K562 (cell line): ENCODE data around the gene PPP1R16B. TPM values are rescaled to one million over a fixed set of nuclear protein-coding genes. Genes with fewer than 3 reads are reported as not detected.

ENCODE experiments used
- ARHGAP35 ChIP-seq: fragments of 450-650 bp; IDR thresholded peaks from 2 replicates; pipeline ENCODE4 v1.6.1; 2018; ENCODE audit not compliant: partially characterized antibody
- ARNT ChIP-seq, 2 experiments: fragments of 450-650 bp; IDR thresholded peaks; 2 replicates each; pipeline ENCODE4 v1.6.1; 2016; ENCODE audit warnings: mild to moderate bottlenecking in 1 of 2
- ATF2 ChIP-seq: sonication (generic); formaldehyde crosslinking; IDR thresholded peaks from 2 replicates; pipeline ENCODE4 v1.8.1; 2022; ENCODE audit warnings: missing genetic modification reagents
- ATF7 ChIP-seq: fragments of 450-650 bp; IDR thresholded peaks from 2 replicates; pipeline ENCODE4 v1.7.1; 2014; ENCODE audit warnings: mild to moderate bottlenecking, moderate library complexity
- CGGBP1 ChIP-seq: fragments of 250-450 bp; sonication (Bioruptor Pico); IDR thresholded peaks from 2 replicates; pipeline ENCODE4 v1.9.0; 2021; ENCODE audit warnings: mild to moderate bottlenecking
- CREB5 ChIP-seq: fragments of 250-450 bp; sonication (Bioruptor Pico); IDR thresholded peaks from 2 replicates; pipeline ENCODE4 v1.5.0; 2020; ENCODE audit warnings: mild to moderate bottlenecking
- FOSL1 ChIP-seq: fragments of 200-800 bp; sonication (Bioruptor generic); conservative IDR thresholded peaks from 2 replicates; pipeline ENCODE4 v1.6.1; 2016; ENCODE audit warnings: missing genetic modification characterization, missing compliant biosample characterization
- ID3 ChIP-seq, 2 experiments: fragments of 250-450 bp in 1 of 2; fragments of 450-650 bp in 1 of 2; sonication (Bioruptor Pico) in 1 of 2; IDR thresholded peaks; 2 replicates each; pipeline versions ENCODE4 v1.6.1 to v1.8.0; 2016 to 2021; ENCODE audit warnings: mild to moderate bottlenecking in 2 of 2, moderate library complexity in 2 of 2, missing compliant biosample characterization in 1 of 2, missing genetic modification characterization in 1 of 2
- NFXL1 ChIP-seq: fragments of 450-650 bp; formaldehyde crosslinking; IDR thresholded peaks from 2 replicates; pipeline ENCODE4 v1.4.0; 2021; ENCODE audit warnings: mild to moderate bottlenecking
- PRMT5 ChIP-seq: sonication (generic); formaldehyde crosslinking; IDR thresholded peaks from 2 replicates; pipeline ENCODE4 v1.5.0; 2020; ENCODE audit warnings: missing genetic modification reagents
- PTBP1 ChIP-seq: fragments of 200-400 bp; formaldehyde crosslinking; IDR thresholded peaks from 2 replicates; pipeline ENCODE4 v1.6.1; 2017; ENCODE audit warnings: low read depth, low read length
- PTTG1 ChIP-seq: fragments of 450-650 bp; IDR thresholded peaks from 2 replicates; pipeline ENCODE4 v1.6.1; 2016; ENCODE audit warnings: low read depth, mild to moderate bottlenecking, missing genetic modification characterization, missing compliant biosample characterization
- RB1 ChIP-seq: fragments of 450-650 bp; IDR thresholded peaks from 2 replicates; pipeline ENCODE4 v1.6.1; 2017; ENCODE audit warnings: low read depth, mild to moderate bottlenecking
- RBM25 ChIP-seq: fragments of 200-400 bp; formaldehyde crosslinking; IDR thresholded peaks from 2 replicates; pipeline ENCODE4 v1.6.1; 2018; ENCODE audit warnings: low read length, low read depth, moderate library complexity; ENCODE audit not compliant: severe bottlenecking
- RCOR1 ChIP-seq, 2 experiments: IDR thresholded peaks; 2 replicates each; pipeline ENCODE4 v1.6.1; 2012; ENCODE audit warnings: low read depth in 2 of 2, low read length in 2 of 2, borderline replicate concordance in 1 of 2, improper control_type of control experiment in 1 of 2
- RHOXF2B ChIP-seq: fragments of 250-450 bp; sonication (Bioruptor Pico); conservative IDR thresholded peaks from 2 replicates; pipeline ENCODE4 v1.5.1; 2021
- SMAD3 ChIP-seq: fragments of 450-650 bp; formaldehyde crosslinking; conservative IDR thresholded peaks from 2 replicates; pipeline ENCODE4 v1.4.0; 2020; ENCODE audit warnings: mild to moderate bottlenecking
- SMARCC2 ChIP-seq: fragments of 450-650 bp; IDR thresholded peaks from 2 replicates; pipeline ENCODE4 v1.6.1; 2017; ENCODE audit warnings: antibody characterized with exemption, moderate library complexity, mild to moderate bottlenecking, low read depth
- SPI1 ChIP-seq: IDR thresholded peaks from 2 replicates; pipeline ENCODE4 v1.6.1; 2011; ENCODE audit warnings: low read depth, low read length, control low read depth, borderline replicate concordance
- STAG1 ChIP-seq: sonication (generic); formaldehyde crosslinking; IDR thresholded peaks from 2 replicates; pipeline ENCODE4 v1.5.0; 2020; ENCODE audit warnings: missing genetic modification reagents, borderline replicate concordance
- TCF15 ChIP-seq: fragments of 250-450 bp; sonication (Bioruptor Pico); IDR thresholded peaks from 2 replicates; pipeline ENCODE4 v1.8.0; 2022; ENCODE audit warnings: moderate library complexity, mild to moderate bottlenecking, inconsistent platforms
- TCF7 ChIP-seq: sonication (generic); IDR thresholded peaks from 2 replicates; pipeline ENCODE4 v1.6.1; 2016; ENCODE audit warnings: antibody characterized with exemption, borderline replicate concordance
- TEAD4 ChIP-seq, 2 experiments: sonication (generic) in 1 of 2; formaldehyde crosslinking in 1 of 2; IDR thresholded peaks; 2 replicates each; pipeline versions ENCODE4 v1.6.1 to v1.8.0; 2012 to 2022; ENCODE audit warnings: borderline replicate concordance in 1 of 2, inconsistent platforms in 1 of 2, low read length in 1 of 2, mild to moderate bottlenecking in 1 of 2, missing genetic modification reagents in 1 of 2
- THRAP3 ChIP-seq: fragments of 450-650 bp; IDR thresholded peaks from 2 replicates; pipeline ENCODE4 v1.6.1; 2016; ENCODE audit warnings: mild to moderate bottlenecking, inconsistent platforms, borderline replicate concordance
- TRIM28 ChIP-seq: fragments of 450-650 bp; IDR thresholded peaks from 2 replicates; pipeline ENCODE4 v1.6.1; 2017
- ZBTB8A ChIP-seq: fragments of 450-650 bp; IDR thresholded peaks from 2 replicates; pipeline ENCODE4 v1.6.1; 2018; ENCODE audit warnings: mild to moderate bottlenecking, moderate library complexity; ENCODE audit not compliant: partially characterized antibody
- ZC3H8 ChIP-seq: fragments of 450-650 bp; IDR thresholded peaks from 2 replicates; pipeline ENCODE4 v1.6.1; 2017
- polyA plus RNA-seq, 8 experiments: library from polyadenylated mRNA; depleted of rRNA in 4 of 8; stranded (reverse) in 5 of 8; unstranded in 3 of 8; fragments of >200 nt; fragmentation: Nextera tagmentation in 2 of 8; fragmentation: Illumina TruSeq in 1 of 8; extraction: Ambion mirVana in 2 of 8; extraction: Trizol in 1 of 8; gene quantifications; 2 replicates each; pipeline versions ENCODE4 v1.2.1 to v1.2.3, GENCODE V29; 2011 to 2014; ENCODE audit warnings: inconsistent platforms in 1 of 8, missing spikeins in 1 of 8
- total RNA-seq, 7 experiments: library from RNA; depleted of rRNA in 6 of 7; stranded (reverse); fragments of >200 nt in 6 of 7; fragmentation: Illumina TruSeq in 2 of 7; extraction: Trizol in 2 of 7; gene quantifications; 2 replicates each; pipeline versions ENCODE4 v1.2.1 to v1.2.3, GENCODE V29; 2011 to 2021; ENCODE audit warnings: low replicate concordance in 1 of 7

The PPP1R16B gene
- total and polyA plus RNA-seq, 9 of the 15 experiments (the other 6 are each of a cell fraction or from before 2014, with no cell fraction given): 1.5 to 11.5 (median 6.8) TPM

- TF ChIP-seq PTTG1 (no peak), SMARCC2 (peak; percentile 87; the same call in 1 of the 2 replicates), ID3 (CRISPR knock-in tag; IDR thresholded peaks at IDR 0.05) (no peak), ID3 (tag; IDR thresholded peaks at IDR 0.05) (peak; percentile 86; the same call in 1 of the 2 replicates), SMAD3 (peak; percentile 57; the same call in 1 of the 2 replicates), ZBTB8A (no peak), ZC3H8 (no peak), CREB5 (no peak), THRAP3 (no peak), ATF7 (peak; percentile 58; the same call in 1 of the 2 replicates), CGGBP1 (CRISPR knock-in tag) (no peak), RBM25 (no peak), SPI1 (peak; percentile 97), ARNT (IDR thresholded peaks at IDR 0.05) (peak; percentile 93 to 99; a peak in 3 of 4 replicates), FOSL1 (tag) (no peak), TCF15 (CRISPR knock-in tag) (peak; percentile 11; the same call in 1 of the 2 replicates), PRMT5 (CRISPR knock-in tag) (no peak), TEAD4 (IDR thresholded peaks at IDR 0.05; ENCODE audit: low read length) (peak; percentile 100), TEAD4 (CRISPR knock-in tag; IDR thresholded peaks at IDR 0.05; ENCODE audit: borderline replicate concordance) (no peak), ATF2 (CRISPR knock-in tag) (no peak), STAG1 (no peak), ARHGAP35 (no peak), RHOXF2B (CRISPR knock-in tag) (no peak), TCF7 (no peak; the same call in 1 of the 2 replicates), RB1 (no peak), NFXL1 (no peak), TRIM28 (peak; percentile 44; the same call in 1 of the 2 replicates), PTBP1 (0 out of 2 replicates have a peak, but pooled peaks have one; percentile 58), RCOR1 (IDR thresholded peaks at IDR 0.05; ENCODE audit: borderline replicate concordance in 1 of 2, low read depth in 2 of 2, low read length in 2 of 2) (peak; percentile 78 to 92)
Measured at GRCh38 chr20:38947931-38948362, 142.4 kb downstream of the PPP1R16B start (continued).
